Heart left ventricle (tissue), 13 donors: Measurements from ENCODE around the gene CNDP1.

Experiments
- CTCF ChIP-seq, 12 donors: fragments of 200-600 bp; sonication (generic) in 4 of 12; IDR thresholded peaks; one replicate each; pipeline versions ENCODE4 v1.5.0 to v1.8.0; 2018 to 2022; ENCODE audit warnings: antibody characterized with exemption in 12 of 12, mild to moderate bottlenecking in 5 of 12
- POLR2A ChIP-seq, 2 donors: fragments of 450-650 bp; IDR thresholded peaks; one replicate each; pipeline ENCODE4 v1.6.1; 2017; ENCODE audit warnings: antibody characterized with exemption in 2 of 2, mild to moderate bottlenecking in 2 of 2, moderate library complexity in 2 of 2
- donor health status: ischemic (EF 13 %, LVEDD 7.1; RV severe dilation, severe dysfunction).
- donor health status: DM: no; HTN: yes; CAD: no.
- donor health status: DM: no; HTN: no; CAD: no.
- donor health status: ischemic (EF 25% LVEDD 6.9; RV normal size, moderate dysfunction).
- donor health status: ischemic (EF 25% LVEDD 5.7; RV mildly dilated, moderate dysfunction).
- donor health status: ischemic (EF 35%, LVEDD 5.7; RV mildly dilated, moderate dysfunction).
- donor health status: nonischemic (EF 11% LVEDD 7.7; RV severe dilation, severe dysfunction).
- donor health status: DM: yes; HTN: yes; CAD: no.
- donor health status: PGD.
- donor health status: ischemic (EF 29% LVEDD 5.4; RV normal size, mild dysfunction).
- donor health status: nonischemic (EF 23%, LVEDD 6.1; RV moderate dilation, normal function).

- TF ChIP-seq CTCF (IDR thresholded peaks at IDR 0.05) = no peak
- TF ChIP-seq POLR2A (IDR thresholded peaks at IDR 0.05) = no peak
Observed at GRCh38 chr18:74525741-74526140, 8.6 kb upstream of the CNDP1 start.
